Fibroblast of mammary gland (primary cell): ENCODE measurements around the gene HDC.

Experiments used
- DNase-seq: peaks from one replicate; pipeline ENCODE4 v3.0.0-alpha.2; 2010; ENCODE audit warnings: low read depth
- H3K4me3 ChIP-seq: 2 replicates; pipeline ENCODE4 v1.5.1; 2011; ENCODE audit warnings: low read depth, mild to moderate bottlenecking, low read length, moderate library complexity; ENCODE audit not compliant: control insufficient read depth
- CTCF ChIP-seq: conservative IDR thresholded peaks from 2 replicates; pipeline ENCODE4 v1.5.1; 2011; ENCODE audit warnings: low read depth, low read length, inconsistent platforms; ENCODE audit not compliant: control insufficient read depth, insufficient read depth

The HDC gene

GRCh38 chr15:50232791-50233190 lies 32.7 kb downstream of the HDC start:
- no peak for TF ChIP-seq CTCF
- H3K4me3 ChIP-seq, result no peak overlapping the region
- DNase-seq, result no peak

- H3K4me3 ChIP-seq, result no peak overlapping the region
- DNase-seq, result no peak
- no peak for TF ChIP-seq CTCF
These were observed 33.8 kb downstream of the HDC start for GRCh38 chr15:50231761-50232160.

GRCh38 chr15:50229336-50229735 lies 36.2 kb downstream of the HDC start:
- DNase-seq, result peak; percentile 57
- TF ChIP-seq CTCF, result no peak
- H3K4me3 ChIP-seq, result no peak overlapping the region

GRCh38 chr15:50228866-50229265 lies 36.7 kb downstream of the HDC start:
- no peak overlapping the region for H3K4me3 ChIP-seq
- no peak for DNase-seq
- TF ChIP-seq CTCF, result no peak

GRCh38 chr15:50227076-50227475 lies 38.5 kb downstream of the HDC start:
- peak; percentile 42 for DNase-seq
- TF ChIP-seq CTCF, result no peak
- no peak overlapping the region for H3K4me3 ChIP-seq

GRCh38 chr15:50225938-50226337 lies 39.6 kb downstream of the HDC start:
- TF ChIP-seq CTCF, result no peak
- no peak overlapping the region for H3K4me3 ChIP-seq
- no peak for DNase-seq

GRCh38 chr15:50225057-50225456 lies 40.5 kb downstream of the HDC start:
- no peak for DNase-seq
- TF ChIP-seq CTCF, result no peak
- no peak overlapping the region for H3K4me3 ChIP-seq
